ENCODE data around the gene TBL1XR1.
"Not testable (repeated sequence)": the region's sequence is repeated elsewhere in the genome, so short reads cannot be mapped to it uniquely, and the experiment has no call there.

TBL1XR1 gene

GRCh38 chr3:177197727-177198460 is 612 bp upstream of the TBL1XR1 start:
- DNase-seq (ENCODE audit: insufficient read length, low spot score) (peak; percentile 55), FAIRE-seq (peak; percentile 21)
- TF ChIP-seq, protein P1, sequence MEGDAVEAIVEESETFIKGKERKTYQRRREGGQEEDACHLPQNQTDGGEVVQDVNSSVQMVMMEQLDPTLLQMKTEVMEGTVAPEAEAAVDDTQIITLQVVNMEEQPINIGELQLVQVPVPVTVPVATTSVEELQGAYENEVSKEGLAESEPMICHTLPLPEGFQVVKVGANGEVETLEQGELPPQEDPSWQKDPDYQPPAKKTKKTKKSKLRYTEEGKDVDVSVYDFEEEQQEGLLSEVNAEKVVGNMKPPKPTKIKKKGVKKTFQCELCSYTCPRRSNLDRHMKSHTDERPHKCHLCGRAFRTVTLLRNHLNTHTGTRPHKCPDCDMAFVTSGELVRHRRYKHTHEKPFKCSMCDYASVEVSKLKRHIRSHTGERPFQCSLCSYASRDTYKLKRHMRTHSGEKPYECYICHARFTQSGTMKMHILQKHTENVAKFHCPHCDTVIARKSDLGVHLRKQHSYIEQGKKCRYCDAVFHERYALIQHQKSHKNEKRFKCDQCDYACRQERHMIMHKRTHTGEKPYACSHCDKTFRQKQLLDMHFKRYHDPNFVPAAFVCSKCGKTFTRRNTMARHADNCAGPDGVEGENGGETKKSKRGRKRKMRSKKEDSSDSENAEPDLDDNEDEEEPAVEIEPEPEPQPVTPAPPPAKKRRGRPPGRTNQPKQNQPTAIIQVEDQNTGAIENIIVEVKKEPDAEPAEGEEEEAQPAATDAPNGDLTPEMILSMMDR (IDR thresholded peaks at IDR 0.05; ENCODE audit: insufficient read depth, missing control alignments), result no peak

DNA sequence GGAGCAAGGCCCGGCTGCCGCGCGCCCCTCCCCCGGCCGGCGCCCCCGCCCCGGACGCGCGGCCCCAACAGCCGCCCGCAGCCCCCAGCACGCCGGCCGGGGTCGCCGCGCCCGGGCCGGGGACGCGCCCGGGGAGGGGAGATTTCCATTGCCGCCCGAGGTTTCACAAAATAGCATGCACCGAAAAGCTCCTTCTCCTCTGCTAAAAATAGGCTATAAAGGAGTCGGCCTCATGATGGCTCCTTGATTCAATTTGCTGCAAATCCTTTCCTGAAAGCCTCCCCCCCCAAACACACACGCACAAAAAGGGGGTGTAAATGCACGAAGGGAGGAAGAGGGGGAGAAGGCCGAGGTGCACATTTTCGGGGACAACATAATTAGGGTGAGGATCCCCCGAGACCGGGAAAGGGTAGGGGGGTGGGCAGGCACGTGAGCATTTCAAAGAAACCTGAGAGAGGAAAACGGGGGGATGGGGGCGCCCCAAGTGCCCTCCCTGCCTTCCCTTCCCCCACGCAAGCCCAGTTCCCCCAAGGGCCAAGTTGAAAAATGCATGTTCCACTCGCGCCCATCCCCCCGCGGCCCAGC is 734 bp downstream of the TBL1XR1 start:
- FAIRE-seq (no peak), DNase-seq (ENCODE audit: insufficient read length, low spot score) (no peak)
- TF ChIP-seq, protein P1 (IDR thresholded peaks at IDR 0.05; ENCODE audit: insufficient read depth, missing control alignments), result no peak

GRCh38 chr3:177196008-177196455 is 1.2 kb downstream of the TBL1XR1 start:
- TF ChIP-seq, protein P1 (IDR thresholded peaks at IDR 0.05; ENCODE audit: insufficient read depth, missing control alignments), result no peak
- DNase-seq (ENCODE audit: insufficient read length, low spot score) (no peak), FAIRE-seq (no peak)

- no peak for DNase-seq (ENCODE audit: insufficient read length, low spot score)
- TF ChIP-seq, protein P1 (IDR thresholded peaks at IDR 0.05; ENCODE audit: insufficient read depth, missing control alignments), result no peak
- FAIRE-seq, result no peak
Observed at GRCh38 chr3:177195242-177195991, 1.9 kb downstream of the TBL1XR1 start.

GRCh38 chr3:177194299-177194698 is 3.0 kb downstream of the TBL1XR1 start:
- FAIRE-seq, result no peak

GRCh38 chr3:177193688-177194268 is 3.5 kb downstream of the TBL1XR1 start:
- FAIRE-seq (peak; percentile 51), DNase-seq (ENCODE audit: insufficient read length, low spot score) (no peak)
- TF ChIP-seq, protein P1 (IDR thresholded peaks at IDR 0.05; ENCODE audit: insufficient read depth, missing control alignments), result no peak

More at GRCh38 chr3:177194299-177194698, 3.0 kb downstream of the TBL1XR1 start:
- TF ChIP-seq, protein P1 (IDR thresholded peaks at IDR 0.05; ENCODE audit: insufficient read depth, missing control alignments), result no peak
- DNase-seq (ENCODE audit: insufficient read length, low spot score), result no peak

DNA sequence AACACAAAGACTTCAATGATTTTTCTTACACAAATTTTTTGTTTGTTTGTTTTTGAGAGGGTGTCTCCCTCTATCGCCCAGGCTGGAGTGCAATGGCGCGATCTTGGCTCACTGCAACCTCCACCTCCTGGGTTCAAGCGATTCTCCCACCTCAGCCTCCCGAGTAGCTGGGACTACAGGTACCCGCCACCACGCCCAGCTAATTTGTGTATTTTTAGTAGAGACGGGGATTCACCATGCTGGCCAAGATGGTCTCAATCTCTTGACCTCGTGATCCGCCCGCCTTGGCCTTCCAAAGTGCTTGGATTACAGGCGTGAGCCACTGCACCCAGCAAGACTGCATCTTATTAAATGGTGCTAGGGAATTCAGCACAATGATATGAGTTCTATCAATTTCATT is 4.0 kb downstream of the TBL1XR1 start:
- FAIRE-seq; DNase-seq (ENCODE audit: insufficient read length, low spot score): not testable (repeated sequence)
